SK-N-MC (cell line): ENCODE data around the gene NDC1.

Source experiments
- EZH2 ChIP-seq: fragments of 200-600 bp; sonication (generic); IDR thresholded peaks from one replicate; pipeline ENCODE4 v1.6.1; 2017; ENCODE audit warnings: antibody characterized with exemption
- POLR2AphosphoS5 ChIP-seq: IDR thresholded peaks from 2 replicates; pipeline ENCODE4 v1.6.1; 2012; ENCODE audit warnings: mild to moderate bottlenecking, low read depth, low read length, borderline replicate concordance

GRCh38 chr1:53727461-53728092, 110.5 kb downstream of the NDC1 start:
- TF ChIP-seq POLR2AphosphoS5 (no peak), EZH2 (no peak)
